Fibroblast of lung (primary cell): ENCODE data around the gene CDKN2D.

Source experiments
- CTCF ChIP-seq, 2 donors: IDR thresholded peaks in 1 of 2; conservative IDR thresholded peaks in 1 of 2; 1 replicate in 1 of 2; 2 replicates in 1 of 2; pipeline ENCODE4 v1.5.1; 2011 to 2012; ENCODE audit warnings: low read length in 2 of 2, control low read depth in 1 of 2, inconsistent platforms in 1 of 2, low read depth in 1 of 2, mild to moderate bottlenecking in 1 of 2
- EZH2 ChIP-seq: IDR thresholded peaks from 2 replicates; pipeline ENCODE4 v1.5.1; 2012; ENCODE audit warnings: low read length, control low read depth, mild to moderate bottlenecking; ENCODE audit errors: missing control alignments

- TF ChIP-seq CTCF (conservative IDR thresholded peaks at IDR 0.05 in 1 of 2, IDR thresholded peaks at IDR 0.05 in 1 of 2; ENCODE audit: low read depth in 1 of 2, low read length in 2 of 2): no peak
- no peak for TF ChIP-seq EZH2
Observed at GRCh38 chr19:10562609-10563008, 6.2 kb downstream of the CDKN2D start.
